Measurements from ENCODE around the gene RHOT2. TPM values are rescaled to one million over a fixed set of nuclear protein-coding genes. Genes with fewer than 3 reads are reported as not detected.
A peak's percentile ranks its signal among the peaks of the same experiment; 100 is the strongest.

Gene RHOT2
- total RNA-seq, 1 donor from 2014 or later, result 23.5 TPM

- DNase-seq (ENCODE audit: low read depth in 2 of 2), result no peak
Observed at GRCh38 chr16:632486-633335, 35.2 kb upstream of the RHOT2 start.

GRCh38 chr16:633336-634050, 34.4 kb upstream of the RHOT2 start:
- no peak for DNase-seq (ENCODE audit: low read depth in 2 of 2)

- no peak for DNase-seq (ENCODE audit: low read depth in 2 of 2)
Observed at GRCh38 chr16:634051-634670, 33.8 kb upstream of the RHOT2 start.

- no peak for DNase-seq (ENCODE audit: low read depth in 2 of 2)
Observed at GRCh38 chr16:634996-635395, 32.9 kb upstream of the RHOT2 start.

GRCh38 chr16:635573-636205, 32.2 kb upstream of the RHOT2 start:
- no peak for DNase-seq (ENCODE audit: low read depth in 2 of 2)

- peak; percentile 88 to 97 for DNase-seq (ENCODE audit: low read depth in 2 of 2)
Observed at GRCh38 chr16:636206-637080, 31.5 kb upstream of the RHOT2 start, which contains the start of gene METTL26. TSS of gene METTL26 (minus strand) at chr16:636305. CDS start at chr16:636290, 15 bp downstream.

GRCh38 chr16:637081-638018, 30.6 kb upstream of the RHOT2 start:
- peak; percentile 66 to 91 for DNase-seq (ENCODE audit: low read depth in 2 of 2)

- DNase-seq (ENCODE audit: low read depth in 2 of 2), result no peak
Observed at GRCh38 chr16:638034-638543, 29.8 kb upstream of the RHOT2 start.

- DNase-seq (ENCODE audit: low read depth in 2 of 2), result no peak
Observed at GRCh38 chr16:638836-639235, 29.1 kb upstream of the RHOT2 start.

GRCh38 chr16:640614-641013, 27.3 kb upstream of the RHOT2 start:
- DNase-seq (ENCODE audit: low read depth in 2 of 2), result no peak

GRCh38 chr16:641326-642188, 26.4 kb upstream of the RHOT2 start, which contains the start of gene MCRIP2:
TSS of gene MCRIP2 (plus strand) at chr16:641828. CDS start at chr16:641992, 164 bp downstream.
- peak in 1 of 2 donors; percentile 66 for DNase-seq (ENCODE audit: low read depth in 2 of 2)

- DNase-seq (ENCODE audit: low read depth in 2 of 2), result no peak
Observed at GRCh38 chr16:642189-643049, 25.5 kb upstream of the RHOT2 start.

- no peak for DNase-seq (ENCODE audit: low read depth in 2 of 2)
Observed at GRCh38 chr16:643050-643368, 24.9 kb upstream of the RHOT2 start.

- no peak for DNase-seq (ENCODE audit: low read depth in 2 of 2)
Observed at GRCh38 chr16:644556-644955, 23.4 kb upstream of the RHOT2 start.

- no peak for DNase-seq (ENCODE audit: low read depth in 2 of 2)
Observed at GRCh38 chr16:645852-646678, 21.9 kb upstream of the RHOT2 start.

GRCh38 chr16:646679-647172, 21.2 kb upstream of the RHOT2 start:
- no peak for DNase-seq (ENCODE audit: low read depth in 2 of 2)
